GM23338 (cell line): ENCODE data around the gene PTPN5. TPM values are rescaled to one million over a fixed set of nuclear protein-coding genes. Genes with fewer than 3 reads are reported as not detected.
A peak's percentile ranks its signal among the peaks of the same experiment; 100 is the strongest.

Experiments
- ATAC-seq: fragments of 200-7000 bp; cut with Tn5 transposase; 3 replicates; pipeline ENCODE4 v1.9.1; 2020
- DNase-seq: peaks from one replicate; pipeline ENCODE4 v3.0.0-alpha.2; 2015; ENCODE audit warnings: low spot score
- H2AFZ ChIP-seq: fragments of 200-600 bp; sonication (generic); 2 replicates; pipeline ENCODE4 v1.8.0; 2016; ENCODE audit warnings: antibody characterized with exemption, mild to moderate bottlenecking, moderate library complexity
- H3F3A ChIP-seq: fragments of 200-600 bp; sonication (generic); replicated peaks from 2 replicates; pipeline ENCODE4 v1.8.0; 2017; ENCODE audit warnings: antibody characterized with exemption, mixed run types, low read depth
- H3K27ac ChIP-seq: fragments of 200-600 bp; sonication (generic); 2 replicates; pipeline ENCODE4 v1.6.1; 2016; ENCODE audit warnings: low read depth
- H3K27me3 ChIP-seq: fragments of 200-600 bp; sonication (generic); 2 replicates; pipeline ENCODE4 v1.8.0; 2016; ENCODE audit warnings: mild to moderate bottlenecking, mixed run types, moderate library complexity; ENCODE audit not compliant: insufficient read depth
- H3K36me3 ChIP-seq: fragments of 200-600 bp; sonication (generic); 2 replicates; pipeline ENCODE4 v1.8.0; 2016; ENCODE audit warnings: mild to moderate bottlenecking; ENCODE audit not compliant: insufficient read depth
- H3K4me1 ChIP-seq: fragments of 200-600 bp; sonication (generic); 2 replicates; pipeline ENCODE4 v1.8.0; 2016; ENCODE audit warnings: mild to moderate bottlenecking, moderate library complexity; ENCODE audit not compliant: insufficient read depth
- H3K4me2 ChIP-seq: fragments of 200-600 bp; sonication (generic); 2 replicates; pipeline ENCODE4 v1.7.1; 2017; ENCODE audit warnings: mixed run types
- H3K4me3 ChIP-seq: fragments of 200-600 bp; sonication (generic); 2 replicates; pipeline ENCODE4 v1.6.1; 2016; ENCODE audit warnings: mixed run types
- H3K79me2 ChIP-seq: fragments of 200-600 bp; sonication (generic); replicated peaks from 2 replicates; pipeline ENCODE4 v1.8.0; 2017; ENCODE audit warnings: mild to moderate bottlenecking; ENCODE audit not compliant: insufficient read depth
- H3K9me2 ChIP-seq: fragments of 200-600 bp; sonication (generic); 2 replicates; pipeline ENCODE4 v1.8.0; 2017; ENCODE audit not compliant: insufficient read depth
- H4K20me1 ChIP-seq: fragments of 200-600 bp; sonication (generic); replicated peaks from 2 replicates; pipeline ENCODE4 v1.8.0; 2017; ENCODE audit warnings: mild to moderate bottlenecking; ENCODE audit not compliant: insufficient read depth
- H3K27ac Mint-ChIP-seq: 2 replicates; pipeline ENCODE4 v1.8.0; 2020; ENCODE audit warnings: inconsistent platforms, mild to moderate bottlenecking, moderate library complexity, mixed read lengths
- H3K27me3 Mint-ChIP-seq: 3 replicates; pipeline ENCODE4 v1.8.0; 2022; ENCODE audit warnings: low read depth, mild to moderate bottlenecking, moderate library complexity, mixed read lengths, inconsistent platforms; ENCODE audit not compliant: insufficient read depth, poor library complexity
- H3K36me3 Mint-ChIP-seq: 3 replicates; pipeline ENCODE4 v1.8.0; 2021; ENCODE audit warnings: low read depth, mild to moderate bottlenecking, inconsistent platforms, moderate library complexity, mixed read lengths
- H3K4me1 Mint-ChIP-seq: 3 replicates; pipeline ENCODE4 v1.8.0; 2020; ENCODE audit warnings: mild to moderate bottlenecking, inconsistent platforms, mixed read lengths
- H3K4me3 Mint-ChIP-seq: 3 replicates; pipeline ENCODE4 v1.8.0; 2021; ENCODE audit warnings: moderate library complexity, mild to moderate bottlenecking, inconsistent platforms, mixed read lengths
- H3K9me3 Mint-ChIP-seq: 3 replicates; pipeline ENCODE4 v1.8.0; 2020; ENCODE audit warnings: moderate library complexity, mild to moderate bottlenecking, inconsistent platforms, mixed read lengths
- CREB1 ChIP-seq: fragments of 250-450 bp; sonication (Bioruptor Pico); IDR thresholded peaks from 2 replicates; pipeline ENCODE4 v1.5.0; 2020; ENCODE audit warnings: low read depth, mild to moderate bottlenecking, moderate library complexity
- CTCF ChIP-seq, 2 experiments: fragments of 200-600 bp in 1 of 2; sonication (generic) in 1 of 2; conservative IDR thresholded peaks; 2 replicates each; pipeline versions ENCODE4 v1.5.1 to v1.6.1; 2016 to 2017; ENCODE audit warnings: antibody characterized with exemption in 2 of 2, low read depth in 2 of 2, mild to moderate bottlenecking in 2 of 2, moderate library complexity in 1 of 2
- ETS1 ChIP-seq: IDR thresholded peaks from 2 replicates; pipeline ENCODE4 v1.6.1; 2016; ENCODE audit warnings: antibody characterized with exemption
- EZH2phosphoT487 ChIP-seq: fragments of 200-600 bp; sonication (generic); IDR thresholded peaks from one replicate; pipeline ENCODE4 v1.8.1; 2018; ENCODE audit warnings: antibody characterized with exemption; ENCODE audit not compliant: unreplicated experiment
- NANOG ChIP-seq: IDR thresholded peaks from 2 replicates; pipeline ENCODE4 v1.6.1; 2016; ENCODE audit warnings: antibody characterized with exemption, borderline replicate concordance
- POLR2AphosphoS5 ChIP-seq: IDR thresholded peaks from 2 replicates; pipeline ENCODE4 v1.6.1; 2016; ENCODE audit warnings: antibody characterized with exemption, low read depth
- STAT1 ChIP-seq: IDR thresholded peaks from one replicate; pipeline ENCODE4 v1.6.1; 2016; ENCODE audit warnings: antibody characterized with exemption; ENCODE audit not compliant: unreplicated experiment
- ZNF331 ChIP-seq: fragments of 250-450 bp; sonication (Bioruptor Pico); IDR thresholded peaks from 2 replicates; pipeline ENCODE4 v1.5.0; 2020; ENCODE audit warnings: low read depth, mild to moderate bottlenecking, moderate library complexity
- polyA plus RNA-seq: library from polyadenylated mRNA; unstranded; fragments of >200 nt; fragmentation: Nextera tagmentation; extraction: Ambion mirVana; gene quantifications from 2 replicates; pipeline ENCODE4 v1.2.1, GENCODE V29; 2016
- total RNA-seq: library from RNA; depleted of rRNA; stranded (reverse); fragments of >200 nt; shearing (Covaris generic); gene quantifications from 2 replicates; pipeline ENCODE4 v1.2.3, GENCODE V29; 2014
- TF ChIP-seq, protein P1 (sequence below): IDR thresholded peaks from one replicate; pipeline ENCODE4 v1.6.1; 2018; ENCODE audit warnings: antibody characterized with exemption; ENCODE audit not compliant: unreplicated experiment
- TF ChIP-seq, protein P2 (sequence below): fragments of 250-450 bp; sonication (Bioruptor Pico); IDR thresholded peaks from 2 replicates; pipeline ENCODE4 v1.5.0; 2020; ENCODE audit warnings: mild to moderate bottlenecking, moderate library complexity

PTPN5 gene
- total and polyA plus RNA-seq, 2 experiments from 2014 or later, result 3.7 to 5.7 TPM

- TF ChIP-seq, protein P1, sequence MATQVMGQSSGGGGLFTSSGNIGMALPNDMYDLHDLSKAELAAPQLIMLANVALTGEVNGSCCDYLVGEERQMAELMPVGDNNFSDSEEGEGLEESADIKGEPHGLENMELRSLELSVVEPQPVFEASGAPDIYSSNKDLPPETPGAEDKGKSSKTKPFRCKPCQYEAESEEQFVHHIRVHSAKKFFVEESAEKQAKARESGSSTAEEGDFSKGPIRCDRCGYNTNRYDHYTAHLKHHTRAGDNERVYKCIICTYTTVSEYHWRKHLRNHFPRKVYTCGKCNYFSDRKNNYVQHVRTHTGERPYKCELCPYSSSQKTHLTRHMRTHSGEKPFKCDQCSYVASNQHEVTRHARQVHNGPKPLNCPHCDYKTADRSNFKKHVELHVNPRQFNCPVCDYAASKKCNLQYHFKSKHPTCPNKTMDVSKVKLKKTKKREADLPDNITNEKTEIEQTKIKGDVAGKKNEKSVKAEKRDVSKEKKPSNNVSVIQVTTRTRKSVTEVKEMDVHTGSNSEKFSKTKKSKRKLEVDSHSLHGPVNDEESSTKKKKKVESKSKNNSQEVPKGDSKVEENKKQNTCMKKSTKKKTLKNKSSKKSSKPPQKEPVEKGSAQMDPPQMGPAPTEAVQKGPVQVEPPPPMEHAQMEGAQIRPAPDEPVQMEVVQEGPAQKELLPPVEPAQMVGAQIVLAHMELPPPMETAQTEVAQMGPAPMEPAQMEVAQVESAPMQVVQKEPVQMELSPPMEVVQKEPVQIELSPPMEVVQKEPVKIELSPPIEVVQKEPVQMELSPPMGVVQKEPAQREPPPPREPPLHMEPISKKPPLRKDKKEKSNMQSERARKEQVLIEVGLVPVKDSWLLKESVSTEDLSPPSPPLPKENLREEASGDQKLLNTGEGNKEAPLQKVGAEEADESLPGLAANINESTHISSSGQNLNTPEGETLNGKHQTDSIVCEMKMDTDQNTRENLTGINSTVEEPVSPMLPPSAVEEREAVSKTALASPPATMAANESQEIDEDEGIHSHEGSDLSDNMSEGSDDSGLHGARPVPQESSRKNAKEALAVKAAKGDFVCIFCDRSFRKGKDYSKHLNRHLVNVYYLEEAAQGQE, result no peak
- no peak for TF ChIP-seq EZH2phosphoT487
- TF ChIP-seq STAT1, result no peak
- TF ChIP-seq NANOG, result no peak
- no peak for TF ChIP-seq ETS1
- no peak for TF ChIP-seq POLR2AphosphoS5
Observed at GRCh38 chr11:18705651-18706281, 85.8 kb downstream of the PTPN5 start (continued).

GRCh38 chr11:18704698-18705097, 86.9 kb downstream of the PTPN5 start:
- Histone ChIP-seq H3K27me3 (peaks cover 19% of the 10 kb centered on the region), H3K4me3 (no peak overlapping the region), H3K79me2 (no peaks in the 10 kb centered on the region), H3K27ac (no peak overlapping the region), H3K36me3 (no peaks in the 10 kb centered on the region), H3K4me1 (peaks cover 12% of the 10 kb centered on the region; the same call in 1 of the 2 replicates), H4K20me1 (no peaks in the 10 kb centered on the region), H3K9me2 (no peaks in the 10 kb centered on the region), H3K4me2 (peak overlapping the region; percentile 92), H3F3A (no peaks in the 10 kb centered on the region), H2AFZ (no peak overlapping the region)
- peaks cover 10% of the 10 kb centered on the region; the same call in 2 of the 3 replicates for H3K4me1 Mint-ChIP-seq
- H3K27me3 Mint-ChIP-seq, result peaks cover 13% of the 10 kb centered on the region
- no peak overlapping the region for H3K4me3 Mint-ChIP-seq
- no peak overlapping the region for H3K27ac Mint-ChIP-seq
- ATAC-seq, result no peak
- H3K9me3 Mint-ChIP-seq, result no peaks in the 10 kb centered on the region
- DNase-seq, result no peak
- no peaks in the 10 kb centered on the region; the same call in 2 of the 3 replicates for H3K36me3 Mint-ChIP-seq
- TF ChIP-seq, protein P2, sequence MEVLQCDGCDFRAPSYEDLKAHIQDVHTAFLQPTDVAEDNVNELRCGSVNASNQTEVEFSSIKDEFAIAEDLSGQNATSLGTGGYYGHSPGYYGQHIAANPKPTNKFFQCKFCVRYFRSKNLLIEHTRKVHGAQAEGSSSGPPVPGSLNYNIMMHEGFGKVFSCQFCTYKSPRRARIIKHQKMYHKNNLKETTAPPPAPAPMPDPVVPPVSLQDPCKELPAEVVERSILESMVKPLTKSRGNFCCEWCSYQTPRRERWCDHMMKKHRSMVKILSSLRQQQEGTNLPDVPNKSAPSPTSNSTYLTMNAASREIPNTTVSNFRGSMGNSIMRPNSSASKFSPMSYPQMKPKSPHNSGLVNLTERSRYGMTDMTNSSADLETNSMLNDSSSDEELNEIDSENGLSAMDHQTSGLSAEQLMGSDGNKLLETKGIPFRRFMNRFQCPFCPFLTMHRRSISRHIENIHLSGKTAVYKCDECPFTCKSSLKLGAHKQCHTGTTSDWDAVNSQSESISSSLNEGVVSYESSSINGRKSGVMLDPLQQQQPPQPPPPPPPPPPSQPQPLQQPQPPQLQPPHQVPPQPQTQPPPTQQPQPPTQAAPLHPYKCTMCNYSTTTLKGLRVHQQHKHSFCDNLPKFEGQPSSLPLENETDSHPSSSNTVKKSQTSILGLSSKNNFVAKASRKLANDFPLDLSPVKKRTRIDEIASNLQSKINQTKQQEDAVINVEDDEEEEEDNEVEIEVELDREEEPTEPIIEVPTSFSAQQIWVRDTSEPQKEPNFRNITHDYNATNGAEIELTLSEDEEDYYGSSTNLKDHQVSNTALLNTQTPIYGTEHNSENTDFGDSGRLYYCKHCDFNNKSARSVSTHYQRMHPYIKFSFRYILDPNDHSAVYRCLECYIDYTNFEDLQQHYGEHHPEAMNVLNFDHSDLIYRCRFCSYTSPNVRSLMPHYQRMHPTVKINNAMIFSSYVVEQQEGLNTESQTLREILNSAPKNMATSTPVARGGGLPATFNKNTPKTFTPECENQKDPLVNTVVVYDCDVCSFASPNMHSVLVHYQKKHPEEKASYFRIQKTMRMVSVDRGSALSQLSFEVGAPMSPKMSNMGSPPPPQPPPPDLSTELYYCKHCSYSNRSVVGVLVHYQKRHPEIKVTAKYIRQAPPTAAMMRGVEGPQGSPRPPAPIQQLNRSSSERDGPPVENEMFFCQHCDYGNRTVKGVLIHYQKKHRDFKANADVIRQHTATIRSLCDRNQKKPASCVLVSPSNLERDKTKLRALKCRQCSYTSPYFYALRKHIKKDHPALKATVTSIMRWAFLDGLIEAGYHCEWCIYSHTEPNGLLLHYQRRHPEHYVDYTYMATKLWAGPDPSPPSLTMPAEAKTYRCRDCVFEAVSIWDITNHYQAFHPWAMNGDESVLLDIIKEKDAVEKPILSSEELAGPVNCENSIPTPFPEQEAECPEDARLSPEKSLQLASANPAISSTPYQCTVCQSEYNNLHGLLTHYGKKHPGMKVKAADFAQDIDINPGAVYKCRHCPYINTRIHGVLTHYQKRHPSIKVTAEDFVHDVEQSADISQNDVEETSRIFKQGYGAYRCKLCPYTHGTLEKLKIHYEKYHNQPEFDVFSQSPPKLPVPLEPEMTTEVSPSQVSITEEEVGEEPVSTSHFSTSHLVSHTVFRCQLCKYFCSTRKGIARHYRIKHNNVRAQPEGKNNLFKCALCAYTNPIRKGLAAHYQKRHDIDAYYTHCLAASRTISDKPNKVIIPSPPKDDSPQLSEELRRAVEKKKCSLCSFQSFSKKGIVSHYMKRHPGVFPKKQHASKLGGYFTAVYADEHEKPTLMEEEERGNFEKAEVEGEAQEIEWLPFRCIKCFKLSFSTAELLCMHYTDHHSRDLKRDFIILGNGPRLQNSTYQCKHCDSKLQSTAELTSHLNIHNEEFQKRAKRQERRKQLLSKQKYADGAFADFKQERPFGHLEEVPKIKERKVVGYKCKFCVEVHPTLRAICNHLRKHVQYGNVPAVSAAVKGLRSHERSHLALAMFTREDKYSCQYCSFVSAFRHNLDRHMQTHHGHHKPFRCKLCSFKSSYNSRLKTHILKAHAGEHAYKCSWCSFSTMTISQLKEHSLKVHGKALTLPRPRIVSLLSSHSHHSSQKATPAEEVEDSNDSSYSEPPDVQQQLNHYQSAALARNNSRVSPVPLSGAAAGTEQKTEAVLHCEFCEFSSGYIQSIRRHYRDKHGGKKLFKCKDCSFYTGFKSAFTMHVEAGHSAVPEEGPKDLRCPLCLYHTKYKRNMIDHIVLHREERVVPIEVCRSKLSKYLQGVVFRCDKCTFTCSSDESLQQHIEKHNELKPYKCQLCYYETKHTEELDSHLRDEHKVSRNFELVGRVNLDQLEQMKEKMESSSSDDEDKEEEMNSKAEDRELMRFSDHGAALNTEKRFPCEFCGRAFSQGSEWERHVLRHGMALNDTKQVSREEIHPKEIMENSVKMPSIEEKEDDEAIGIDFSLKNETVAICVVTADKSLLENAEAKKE, result no peak
- TF ChIP-seq ZNF331 (CRISPR knock-in tag) (no peak), POLR2AphosphoS5 (no peak), CREB1 (CRISPR knock-in tag) (no peak), NANOG (no peak), EZH2phosphoT487 (no peak), CTCF (conservative IDR thresholded peaks at IDR 0.05; ENCODE audit: low read depth in 2 of 2) (no peak)
